A549 (cell line): ENCODE results near the gene PTPRG. TPM values are rescaled to one million over a fixed set of nuclear protein-coding genes. Genes with fewer than 3 reads are reported as not detected.

Experiments
- ATAC-seq, 2 experiments: fragments of 200-7000 bp in 1 of 2; fragments of >200 bp in 1 of 2; cut with Nextera tagmentation in 1 of 2; cut with Tn5 transposase in 1 of 2; 3 replicates each; pipeline versions ENCODE4 v1.8.0 to v1.9.1; 2018 to 2020; ENCODE audit warnings: mild to moderate bottlenecking in 1 of 2, moderate library complexity in 1 of 2
- CTCF ChIA-PET: fragments of 300-600 bp; sonication (Branson Sonifier 250); formaldehyde crosslinking; extraction: SDS; loops from one replicate; lab custom pipeline; 2021; ENCODE audit warnings: antibody characterized with exemption, inconsistent platforms; lab: Yijun Ruan, JAX
- POLR2A ChIA-PET: fragments of 350-600 bp; formaldehyde crosslinking; extraction: SDS; loops from one replicate; lab custom pipeline; 2021; ENCODE audit warnings: antibody characterized with exemption, inconsistent platforms; lab: Yijun Ruan, JAX
- DNase-seq, 2 experiments: peaks; one replicate each; pipeline versions ENCODE4 v3.0.0 to v3.0.0-alpha.2; 2011 to 2016; ENCODE audit warnings: low read depth in 1 of 2, low spot score in 1 of 2
- FAIRE-seq: peaks from 2 replicates; lab custom pipeline; 2011; peaks lifted over from hg19 to GRCh38; lab: Jason Lieb, UNC
- H3K27ac ChIP-seq, 2 experiments: fragments of >200 bp; sonication (Bioruptor Twin); formaldehyde crosslinking; 3 replicates each; pipeline ENCODE4 v1.5.1; 2016 to 2017
- H3K4me1 ChIP-seq: fragments of >200 bp; sonication (Bioruptor Twin); formaldehyde crosslinking; 3 replicates; pipeline ENCODE4 v1.6.1; 2016
- H3K4me2 ChIP-seq: fragments of >200 bp; sonication (Bioruptor Twin); formaldehyde crosslinking; 3 replicates; pipeline ENCODE4 v1.6.1; 2016
- H3K4me3 ChIP-seq: fragments of >200 bp; sonication (Bioruptor Twin); formaldehyde crosslinking; 3 replicates; pipeline ENCODE4 v1.5.1; 2016
- H3K9me3 ChIP-seq: fragments of >200 bp; sonication (Bioruptor Twin); formaldehyde crosslinking; 3 replicates; pipeline ENCODE4 v1.6.1; 2016
- CBX8 ChIP-seq: fragments of 200-600 bp; sonication (generic); IDR thresholded peaks from 2 replicates; pipeline ENCODE4 v1.6.1; 2016
- CEBPB ChIP-seq, 2 experiments: fragments of >200 bp in 1 of 2; sonication (Bioruptor Twin) in 1 of 2; formaldehyde crosslinking in 1 of 2; IDR thresholded peaks; 2 replicates each; pipeline ENCODE4 v1.6.1; 2012 to 2016
- CHD4 ChIP-seq: fragments of 200-600 bp; sonication (generic); IDR thresholded peaks from 2 replicates; pipeline ENCODE4 v1.6.1; 2016; ENCODE audit warnings: antibody characterized with exemption, mild to moderate bottlenecking, borderline replicate concordance
- CTCF ChIP-seq: fragments of >200 bp; sonication (Bioruptor Twin); formaldehyde crosslinking; IDR thresholded peaks from 3 replicates; pipeline ENCODE4 v1.5.1; 2016
- ELK1 ChIP-seq: fragments of 150-350 bp; IDR thresholded peaks from 2 replicates; pipeline ENCODE4 v1.6.1; 2014; ENCODE audit warnings: low read depth, mild to moderate bottlenecking, low read length
- EP300 ChIP-seq, 2 experiments: fragments of >200 bp; sonication (Bioruptor Twin); formaldehyde crosslinking; IDR thresholded peaks; 2 replicates in 1 of 2; 3 replicates in 1 of 2; pipeline ENCODE4 v1.6.1; 2016 to 2017
- FOXS1 ChIP-seq: fragments of 250-450 bp; sonication (Bioruptor Pico); IDR thresholded peaks from 2 replicates; pipeline ENCODE4 v1.5.0; 2020; ENCODE audit warnings: mild to moderate bottlenecking, moderate library complexity
- HES2 ChIP-seq: fragments of >200 bp; sonication (Bioruptor Twin); formaldehyde crosslinking; IDR thresholded peaks from 2 replicates; pipeline ENCODE4 v1.6.1; 2016
- HEYL ChIP-seq: fragments of 250-450 bp; sonication (Bioruptor Pico); IDR thresholded peaks from 2 replicates; pipeline ENCODE4 v1.8.0; 2021; ENCODE audit warnings: mild to moderate bottlenecking, moderate library complexity
- HOXB5 ChIP-seq: fragments of 250-450 bp; sonication (Bioruptor Pico); IDR thresholded peaks from 2 replicates; pipeline ENCODE4 v1.5.0; 2020; ENCODE audit warnings: mild to moderate bottlenecking, moderate library complexity
- JUN ChIP-seq, 2 experiments: fragments of >200 bp; sonication (Bioruptor Twin); formaldehyde crosslinking; IDR thresholded peaks; 2 replicates in 1 of 2; 3 replicates in 1 of 2; pipeline ENCODE4 v1.6.1; 2016 to 2017
- JUNB ChIP-seq: fragments of >200 bp; sonication (Bioruptor Twin); formaldehyde crosslinking; IDR thresholded peaks from 2 replicates; pipeline ENCODE4 v1.6.1; 2016
- KDM5A ChIP-seq: fragments of 200-600 bp; sonication (generic); IDR thresholded peaks from 2 replicates; pipeline ENCODE4 v1.6.1; 2016; ENCODE audit warnings: antibody characterized with exemption, mild to moderate bottlenecking
- MAZ ChIP-seq: fragments of 150-350 bp; IDR thresholded peaks from 2 replicates; pipeline ENCODE4 v1.6.1; 2014; ENCODE audit warnings: antibody characterized with exemption, low read depth, low read length, borderline replicate concordance
- NFE2L2 ChIP-seq: fragments of 150-350 bp; conservative IDR thresholded peaks from 2 replicates; pipeline ENCODE4 v1.6.1; 2014; ENCODE audit warnings: low read length
- NPAS2 ChIP-seq: fragments of 250-450 bp; sonication (Bioruptor Pico); IDR thresholded peaks from 2 replicates; pipeline ENCODE4 v1.8.0; 2022; ENCODE audit warnings: mild to moderate bottlenecking, moderate library complexity, borderline replicate concordance
- POLR2A ChIP-seq: IDR thresholded peaks from 2 replicates; pipeline ENCODE4 v1.6.1; 2012; ENCODE audit warnings: mild to moderate bottlenecking, low read length
- RCOR1 ChIP-seq: fragments of 150-350 bp; IDR thresholded peaks from 2 replicates; pipeline ENCODE4 v1.6.1; 2014; ENCODE audit warnings: antibody characterized with exemption, low read length, low read depth
- RFX5 ChIP-seq: fragments of 450-650 bp; IDR thresholded peaks from 2 replicates; pipeline ENCODE4 v1.7.1; 2014; ENCODE audit warnings: antibody characterized with exemption, mild to moderate bottlenecking, moderate library complexity
- TP53 ChIP-seq: fragments of 250-450 bp; sonication (Bioruptor Pico); IDR thresholded peaks from 2 replicates; pipeline ENCODE4 v1.5.0; 2021; ENCODE audit warnings: mild to moderate bottlenecking, moderate library complexity
- USF2 ChIP-seq: fragments of 450-650 bp; IDR thresholded peaks from 2 replicates; pipeline ENCODE4 v1.6.1; 2014; ENCODE audit warnings: antibody characterized with exemption
- ZC3H11A ChIP-seq: fragments of 450-650 bp; IDR thresholded peaks from 2 replicates; pipeline ENCODE4 v1.6.1; 2014; ENCODE audit warnings: antibody characterized with exemption, mild to moderate bottlenecking
- ZSCAN20 ChIP-seq: fragments of 250-450 bp; sonication (Bioruptor Pico); IDR thresholded peaks from 2 replicates; pipeline ENCODE4 v1.8.0; 2022; ENCODE audit warnings: mild to moderate bottlenecking, moderate library complexity
- WGBS: methylation state at CpG from one replicate; pipeline ENCODE4 v1.1.6; 2017; ENCODE audit errors: missing lambda C conversion rate; 5-methylcytosine and 5-hydroxymethylcytosine counted together
- polyA plus RNA-seq, 4 experiments: library from polyadenylated mRNA; depleted of rRNA in 3 of 4; stranded (reverse); fragments of >200 nt; fragmentation: RNase III in 1 of 4; extraction: RNeasy Plus Mini Kit Qiagen cat#74134 plus additional on column Dnase treatment in 1 of 4; gene quantifications; 2 replicates in 3 of 4; 3 replicates in 1 of 4; pipeline ENCODE4 v1.2.3, GENCODE V29; 2011 to 2017
- TF ChIP-seq, protein P1 (sequence below): fragments of 250-450 bp; sonication (Bioruptor Pico); IDR thresholded peaks from 2 replicates; pipeline ENCODE4 v1.5.0; 2021; ENCODE audit warnings: mild to moderate bottlenecking, moderate library complexity, borderline replicate concordance
- TF ChIP-seq, protein P2 (sequence below): IDR thresholded peaks from 2 replicates; pipeline ENCODE4 v1.6.1; 2012
- TF ChIP-seq, protein P3 (sequence below): IDR thresholded peaks from 2 replicates; pipeline ENCODE4 v1.6.1; 2012; ENCODE audit warnings: low read depth, borderline replicate concordance
- TF ChIP-seq, protein P4 (sequence below): fragments of 200-600 bp; sonication (generic); IDR thresholded peaks from 2 replicates; pipeline ENCODE4 v1.6.1; 2016; ENCODE audit warnings: antibody characterized with exemption, mild to moderate bottlenecking, moderate library complexity

The PTPRG gene
- polyA plus RNA-seq, 2 of the 4 experiments (the other 2 are of a cell fraction) = 4.5 to 4.8 TPM

GRCh38 chr3:61769266-61769990 lies 208.1 kb downstream of the PTPRG start:
- no peak for ATAC-seq
- DNase-seq = no peak
- CTCF ChIA-PET = no interaction called here
- POLR2A ChIA-PET = no interaction called here
- H3K4me2 ChIP-seq = no peak overlapping the region
- no peak overlapping the region for H3K27ac ChIP-seq
- no peaks in the 10 kb centered on the region for H3K4me1 ChIP-seq
- TF ChIP-seq ZC3H11A = no peak
- TF ChIP-seq HES2 = no peak
- no peak for TF ChIP-seq EP300 (IDR thresholded peaks at IDR 0.05)
- no peak for TF ChIP-seq TP53 (CRISPR knock-in tag)
- TF ChIP-seq HOXB5 (CRISPR knock-in tag) = no peak
- no peak for TF ChIP-seq KDM5A
- TF ChIP-seq USF2 = no peak
- TF ChIP-seq JUN (IDR thresholded peaks at IDR 0.05) = no peak
- TF ChIP-seq JUNB = no peak
- no peak for TF ChIP-seq CHD4
- TF ChIP-seq FOXS1 (CRISPR knock-in tag) = no peak
- TF ChIP-seq, protein P1, sequence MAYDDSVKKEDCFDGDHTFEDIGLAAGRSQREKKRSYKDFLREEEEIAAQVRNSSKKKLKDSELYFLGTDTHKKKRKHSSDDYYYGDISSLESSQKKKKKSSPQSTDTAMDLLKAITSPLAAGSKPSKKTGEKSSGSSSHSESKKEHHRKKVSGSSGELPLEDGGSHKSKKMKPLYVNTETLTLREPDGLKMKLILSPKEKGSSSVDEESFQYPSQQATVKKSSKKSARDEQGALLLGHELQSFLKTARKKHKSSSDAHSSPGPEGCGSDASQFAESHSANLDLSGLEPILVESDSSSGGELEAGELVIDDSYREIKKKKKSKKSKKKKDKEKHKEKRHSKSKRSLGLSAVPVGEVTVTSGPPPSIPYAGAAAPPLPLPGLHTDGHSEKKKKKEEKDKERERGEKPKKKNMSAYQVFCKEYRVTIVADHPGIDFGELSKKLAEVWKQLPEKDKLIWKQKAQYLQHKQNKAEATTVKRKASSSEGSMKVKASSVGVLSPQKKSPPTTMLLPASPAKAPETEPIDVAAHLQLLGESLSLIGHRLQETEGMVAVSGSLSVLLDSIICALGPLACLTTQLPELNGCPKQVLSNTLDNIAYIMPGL (CRISPR knock-in tag) = no peak
- TF ChIP-seq CTCF = no peak
- TF ChIP-seq HEYL (CRISPR knock-in tag) = no peak
- TF ChIP-seq ZSCAN20 = no peak
- TF ChIP-seq CBX8 = no peak
- no peak for TF ChIP-seq CEBPB (IDR thresholded peaks at IDR 0.05)
- H3K9me3 ChIP-seq = no peaks in the 10 kb centered on the region
- FAIRE-seq = no peak
- 37% methylated on average over 4 of the region's 7 CpGs for WGBS
- H3K4me3 ChIP-seq = no peak overlapping the region

DNA sequence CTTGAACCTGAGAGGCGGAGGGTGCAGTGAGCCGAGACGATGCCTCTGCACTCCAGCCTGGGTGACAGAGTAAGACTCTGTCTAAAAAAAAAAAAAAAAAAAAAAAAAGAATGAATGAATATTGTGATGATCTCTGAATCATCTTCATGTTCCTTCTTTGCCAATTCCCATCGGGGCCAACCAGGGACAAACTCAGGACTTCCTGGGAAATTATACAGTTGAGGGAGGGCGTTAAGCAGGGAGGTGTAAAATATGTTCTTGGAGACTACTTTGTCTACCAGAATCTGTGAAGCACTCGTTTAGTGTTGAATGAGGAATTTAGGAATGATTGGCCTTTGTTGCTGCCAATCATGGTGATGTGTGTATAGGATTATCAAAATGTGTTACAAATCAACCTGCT lies 210.6 kb downstream of the PTPRG start:
- Histone ChIP-seq H3K9me3 (no peaks in the 10 kb centered on the region), H3K4me2 (no peak overlapping the region), H3K4me1 (no peaks in the 10 kb centered on the region), H3K4me3 (no peak overlapping the region), H3K27ac (no peak overlapping the region)
- FAIRE-seq = no peak
- WGBS = 50% methylated on average over 6 of the region's 6 CpGs
- ChIA-PET CTCF (no interaction called here), POLR2A (no interaction called here)
- DNase-seq = no peak
- no peak for ATAC-seq
- TF ChIP-seq TP53 (CRISPR knock-in tag) = no peak
- TF ChIP-seq ELK1 = no peak
- no peak for TF ChIP-seq MAZ
- TF ChIP-seq ZSCAN20 = no peak
- no peak for TF ChIP-seq RCOR1
- TF ChIP-seq POLR2A = no peak
- TF ChIP-seq NPAS2 (CRISPR knock-in tag) = no peak
- TF ChIP-seq HES2 = no peak
- TF ChIP-seq NFE2L2 = no peak
- TF ChIP-seq HOXB5 (CRISPR knock-in tag) = no peak
- no peak for TF ChIP-seq CEBPB (IDR thresholded peaks at IDR 0.05)
- TF ChIP-seq RFX5 = no peak
- TF ChIP-seq, protein P2, sequence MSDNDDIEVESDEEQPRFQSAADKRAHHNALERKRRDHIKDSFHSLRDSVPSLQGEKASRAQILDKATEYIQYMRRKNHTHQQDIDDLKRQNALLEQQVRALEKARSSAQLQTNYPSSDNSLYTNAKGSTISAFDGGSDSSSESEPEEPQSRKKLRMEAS = no peak
- TF ChIP-seq, protein P3, sequence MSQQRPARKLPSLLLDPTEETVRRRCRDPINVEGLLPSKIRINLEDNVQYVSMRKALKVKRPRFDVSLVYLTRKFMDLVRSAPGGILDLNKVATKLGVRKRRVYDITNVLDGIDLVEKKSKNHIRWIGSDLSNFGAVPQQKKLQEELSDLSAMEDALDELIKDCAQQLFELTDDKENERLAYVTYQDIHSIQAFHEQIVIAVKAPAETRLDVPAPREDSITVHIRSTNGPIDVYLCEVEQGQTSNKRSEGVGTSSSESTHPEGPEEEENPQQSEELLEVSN = no peak
- TF ChIP-seq, protein P4, sequence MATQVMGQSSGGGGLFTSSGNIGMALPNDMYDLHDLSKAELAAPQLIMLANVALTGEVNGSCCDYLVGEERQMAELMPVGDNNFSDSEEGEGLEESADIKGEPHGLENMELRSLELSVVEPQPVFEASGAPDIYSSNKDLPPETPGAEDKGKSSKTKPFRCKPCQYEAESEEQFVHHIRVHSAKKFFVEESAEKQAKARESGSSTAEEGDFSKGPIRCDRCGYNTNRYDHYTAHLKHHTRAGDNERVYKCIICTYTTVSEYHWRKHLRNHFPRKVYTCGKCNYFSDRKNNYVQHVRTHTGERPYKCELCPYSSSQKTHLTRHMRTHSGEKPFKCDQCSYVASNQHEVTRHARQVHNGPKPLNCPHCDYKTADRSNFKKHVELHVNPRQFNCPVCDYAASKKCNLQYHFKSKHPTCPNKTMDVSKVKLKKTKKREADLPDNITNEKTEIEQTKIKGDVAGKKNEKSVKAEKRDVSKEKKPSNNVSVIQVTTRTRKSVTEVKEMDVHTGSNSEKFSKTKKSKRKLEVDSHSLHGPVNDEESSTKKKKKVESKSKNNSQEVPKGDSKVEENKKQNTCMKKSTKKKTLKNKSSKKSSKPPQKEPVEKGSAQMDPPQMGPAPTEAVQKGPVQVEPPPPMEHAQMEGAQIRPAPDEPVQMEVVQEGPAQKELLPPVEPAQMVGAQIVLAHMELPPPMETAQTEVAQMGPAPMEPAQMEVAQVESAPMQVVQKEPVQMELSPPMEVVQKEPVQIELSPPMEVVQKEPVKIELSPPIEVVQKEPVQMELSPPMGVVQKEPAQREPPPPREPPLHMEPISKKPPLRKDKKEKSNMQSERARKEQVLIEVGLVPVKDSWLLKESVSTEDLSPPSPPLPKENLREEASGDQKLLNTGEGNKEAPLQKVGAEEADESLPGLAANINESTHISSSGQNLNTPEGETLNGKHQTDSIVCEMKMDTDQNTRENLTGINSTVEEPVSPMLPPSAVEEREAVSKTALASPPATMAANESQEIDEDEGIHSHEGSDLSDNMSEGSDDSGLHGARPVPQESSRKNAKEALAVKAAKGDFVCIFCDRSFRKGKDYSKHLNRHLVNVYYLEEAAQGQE = no peak
